HCT116 (cell line): ENCODE measurements around the gene ISCA1.

Experiments used
- CBX3 ChIP-seq: IDR thresholded peaks from 2 replicates; pipeline ENCODE4 v1.6.1; 2012; ENCODE audit warnings: low read depth
- CEBPB ChIP-seq: IDR thresholded peaks from 2 replicates; pipeline ENCODE4 v1.6.1; 2012; ENCODE audit warnings: low read depth
- JUND ChIP-seq: IDR thresholded peaks from 2 replicates; pipeline ENCODE4 v1.6.1; 2012
- POLR2A ChIP-seq: IDR thresholded peaks from 2 replicates; pipeline ENCODE4 v1.7.0; 2011; ENCODE audit warnings: borderline replicate concordance; ENCODE audit not compliant: insufficient read depth, insufficient read length; ENCODE audit errors: extremely low read depth
- SP1 ChIP-seq: IDR thresholded peaks from 2 replicates; pipeline ENCODE4 v1.6.1; 2012; ENCODE audit warnings: low read depth
- TCF7L2 ChIP-seq: IDR thresholded peaks from 2 replicates; pipeline ENCODE4 v1.7.0; 2011; ENCODE audit warnings: borderline replicate concordance, inconsistent platforms; ENCODE audit not compliant: insufficient read depth, insufficient read length; ENCODE audit errors: extremely low read depth
- ZFX ChIP-seq: fragments of 450-650 bp; IDR thresholded peaks from 2 replicates; pipeline ENCODE4 v1.6.1; 2017
- TF ChIP-seq, protein P1 (sequence below): IDR thresholded peaks from 2 replicates; pipeline ENCODE4 v1.6.1; 2012
- TF ChIP-seq, protein P2 (sequence below), 3 experiments: fragments of 200-600 bp in 1 of 3; sonication (generic) in 1 of 3; IDR thresholded peaks in 2 of 3; conservative IDR thresholded peaks in 1 of 3; 2 replicates each; pipeline ENCODE4 v1.5.1; 2012 to 2017; ENCODE audit warnings: low read depth in 2 of 3, low read length in 2 of 3, antibody characterized with exemption in 1 of 3, borderline replicate concordance in 1 of 3, control low read depth in 1 of 3, mild to moderate bottlenecking in 1 of 3, mixed read lengths in 1 of 3, mixed run types in 1 of 3, moderate library complexity in 1 of 3; ENCODE audit not compliant: insufficient read depth in 1 of 3
- TF ChIP-seq, protein P3 (sequence below): IDR thresholded peaks from 2 replicates; pipeline ENCODE4 v1.6.1; 2012

DNA sequence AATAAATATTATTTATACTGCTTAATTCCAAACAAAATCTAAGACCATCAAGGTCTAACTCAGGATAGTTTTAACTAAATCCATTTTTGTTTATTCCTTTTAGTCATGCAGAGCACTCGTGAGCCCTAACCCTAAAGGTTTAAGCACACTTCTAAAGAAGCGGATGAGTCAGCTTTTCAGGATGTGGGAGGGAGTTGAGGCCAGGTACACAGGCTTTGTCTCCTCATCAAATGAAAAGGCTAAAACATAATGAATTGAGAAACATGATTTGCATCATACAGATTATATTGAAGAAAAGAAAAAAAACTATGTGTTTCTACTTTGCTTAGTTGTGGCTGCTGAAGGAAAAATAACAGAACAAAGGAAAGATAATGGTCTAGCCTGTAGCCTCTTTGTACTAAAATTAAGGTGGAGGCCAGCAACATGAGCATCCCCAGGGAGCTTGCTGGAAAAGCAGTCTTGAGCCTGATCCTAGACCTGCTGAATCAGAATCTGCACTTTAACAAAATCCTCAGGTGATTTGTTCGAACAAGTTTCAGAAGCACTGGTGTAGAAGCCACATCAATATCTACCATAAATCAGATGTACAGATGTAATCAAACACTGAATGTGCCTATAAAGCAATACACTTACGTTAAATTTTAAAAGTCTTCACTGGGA lies 21.1 kb upstream of the ISCA1 start:
- TF ChIP-seq, protein P1, sequence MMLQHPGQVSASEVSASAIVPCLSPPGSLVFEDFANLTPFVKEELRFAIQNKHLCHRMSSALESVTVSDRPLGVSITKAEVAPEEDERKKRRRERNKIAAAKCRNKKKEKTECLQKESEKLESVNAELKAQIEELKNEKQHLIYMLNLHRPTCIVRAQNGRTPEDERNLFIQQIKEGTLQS = no peak
- no peak for TF ChIP-seq ZFX
- TF ChIP-seq, protein P2, sequence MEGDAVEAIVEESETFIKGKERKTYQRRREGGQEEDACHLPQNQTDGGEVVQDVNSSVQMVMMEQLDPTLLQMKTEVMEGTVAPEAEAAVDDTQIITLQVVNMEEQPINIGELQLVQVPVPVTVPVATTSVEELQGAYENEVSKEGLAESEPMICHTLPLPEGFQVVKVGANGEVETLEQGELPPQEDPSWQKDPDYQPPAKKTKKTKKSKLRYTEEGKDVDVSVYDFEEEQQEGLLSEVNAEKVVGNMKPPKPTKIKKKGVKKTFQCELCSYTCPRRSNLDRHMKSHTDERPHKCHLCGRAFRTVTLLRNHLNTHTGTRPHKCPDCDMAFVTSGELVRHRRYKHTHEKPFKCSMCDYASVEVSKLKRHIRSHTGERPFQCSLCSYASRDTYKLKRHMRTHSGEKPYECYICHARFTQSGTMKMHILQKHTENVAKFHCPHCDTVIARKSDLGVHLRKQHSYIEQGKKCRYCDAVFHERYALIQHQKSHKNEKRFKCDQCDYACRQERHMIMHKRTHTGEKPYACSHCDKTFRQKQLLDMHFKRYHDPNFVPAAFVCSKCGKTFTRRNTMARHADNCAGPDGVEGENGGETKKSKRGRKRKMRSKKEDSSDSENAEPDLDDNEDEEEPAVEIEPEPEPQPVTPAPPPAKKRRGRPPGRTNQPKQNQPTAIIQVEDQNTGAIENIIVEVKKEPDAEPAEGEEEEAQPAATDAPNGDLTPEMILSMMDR (IDR thresholded peaks at IDR 0.05 in 2 of 3, conservative IDR thresholded peaks at IDR 0.05 in 1 of 3; ENCODE audit: borderline replicate concordance in 1 of 3, insufficient read depth in 1 of 3, low read depth in 2 of 3, low read length in 2 of 3) = no peak
- no peak for TF ChIP-seq POLR2A
- TF ChIP-seq CBX3 = no peak
- TF ChIP-seq SP1 = no peak
- no peak for TF ChIP-seq TCF7L2
- no peak for TF ChIP-seq CEBPB
- no peak for TF ChIP-seq JUND
- TF ChIP-seq, protein P3, sequence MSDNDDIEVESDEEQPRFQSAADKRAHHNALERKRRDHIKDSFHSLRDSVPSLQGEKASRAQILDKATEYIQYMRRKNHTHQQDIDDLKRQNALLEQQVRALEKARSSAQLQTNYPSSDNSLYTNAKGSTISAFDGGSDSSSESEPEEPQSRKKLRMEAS = no peak
